Measurements from ENCODE around the gene KCND3. TPM values are rescaled to one million over a fixed set of nuclear protein-coding genes. Genes with fewer than 3 reads are reported as not detected.

The KCND3 gene
- total and polyA plus RNA-seq, 12 donors: 3.5 to 24.7 (median 15.2) TPM

DNA sequence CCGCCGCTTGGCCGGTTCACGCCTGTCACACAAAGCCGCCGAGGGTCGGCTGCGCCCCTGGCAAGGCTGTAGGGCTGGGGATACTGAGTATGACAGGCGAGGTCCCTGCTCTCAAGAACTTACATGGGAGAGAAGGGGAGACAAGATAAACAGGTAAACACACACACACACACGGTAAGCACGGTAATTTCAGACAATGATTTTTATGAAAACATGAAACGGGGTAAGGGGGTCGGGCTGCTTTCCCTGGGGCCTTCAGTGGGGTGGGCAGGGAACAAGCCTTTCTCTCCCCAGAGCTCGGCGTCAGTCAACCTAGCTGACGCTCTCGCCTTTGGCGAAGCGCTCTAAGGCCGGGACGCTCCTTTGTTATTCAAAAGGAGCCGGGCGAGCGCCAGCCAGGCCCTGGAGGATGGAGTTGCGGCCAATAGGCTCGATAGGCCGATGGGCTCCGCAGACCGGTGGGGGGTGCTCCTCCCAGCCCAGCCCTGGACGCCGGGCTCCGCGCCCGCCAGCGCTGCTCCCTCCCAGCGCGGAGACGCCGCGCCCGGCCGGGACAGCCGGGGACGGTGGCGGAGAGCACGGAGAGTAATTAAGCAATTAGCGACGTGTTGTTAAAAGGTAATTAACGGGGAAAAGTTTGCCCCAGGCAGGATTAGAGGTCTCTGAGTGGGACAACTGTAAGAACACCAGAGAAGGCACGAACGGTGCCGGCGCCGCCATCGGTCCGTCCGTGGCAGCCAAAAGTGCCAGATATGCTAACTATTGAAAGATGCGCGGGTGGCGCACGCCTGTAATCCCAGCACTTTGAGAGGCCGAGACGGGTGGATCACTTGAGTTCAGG, 249.3 kb downstream of the KCND3 start:
- WGBS, 2 donors: 2% methylated on average over 63 of the region's 63 CpGs
- peak overlapping the region; percentile 96 to 100 (median 98) for H3K27ac ChIP-seq
- no peaks in the 10 kb centered on the region for H3K9me3 ChIP-seq
- peaks cover 17 to 67% (median 60%) of the 10 kb centered on the region in 9 donors for H3K4me1 ChIP-seq
- H3K36me3 ChIP-seq: peaks cover 0 to 16% (median 0%) of the 10 kb centered on the region in 9 donors
- TF ChIP-seq, protein P1, sequence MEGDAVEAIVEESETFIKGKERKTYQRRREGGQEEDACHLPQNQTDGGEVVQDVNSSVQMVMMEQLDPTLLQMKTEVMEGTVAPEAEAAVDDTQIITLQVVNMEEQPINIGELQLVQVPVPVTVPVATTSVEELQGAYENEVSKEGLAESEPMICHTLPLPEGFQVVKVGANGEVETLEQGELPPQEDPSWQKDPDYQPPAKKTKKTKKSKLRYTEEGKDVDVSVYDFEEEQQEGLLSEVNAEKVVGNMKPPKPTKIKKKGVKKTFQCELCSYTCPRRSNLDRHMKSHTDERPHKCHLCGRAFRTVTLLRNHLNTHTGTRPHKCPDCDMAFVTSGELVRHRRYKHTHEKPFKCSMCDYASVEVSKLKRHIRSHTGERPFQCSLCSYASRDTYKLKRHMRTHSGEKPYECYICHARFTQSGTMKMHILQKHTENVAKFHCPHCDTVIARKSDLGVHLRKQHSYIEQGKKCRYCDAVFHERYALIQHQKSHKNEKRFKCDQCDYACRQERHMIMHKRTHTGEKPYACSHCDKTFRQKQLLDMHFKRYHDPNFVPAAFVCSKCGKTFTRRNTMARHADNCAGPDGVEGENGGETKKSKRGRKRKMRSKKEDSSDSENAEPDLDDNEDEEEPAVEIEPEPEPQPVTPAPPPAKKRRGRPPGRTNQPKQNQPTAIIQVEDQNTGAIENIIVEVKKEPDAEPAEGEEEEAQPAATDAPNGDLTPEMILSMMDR (IDR thresholded peaks at IDR 0.05): peak in 3 of 9 donors; percentile 5 to 18 (median 9)
- intact Hi-C loops (cut with DNase I): loop anchor here in 4 of 10 donors (1.0 to 10.0 kb wide), 4 partner anchors 15 to 965 kb away; partner anchors contain the start of genes DDX20 (in 1 of the 4) and RHOC (in 1 of the 4)
- H3K4me3 ChIP-seq: peak overlapping the region; percentile 66 to 80 (median 77)
- DNase-seq (peak; percentile 69 to 83), ATAC-seq (peak; percentile 35 to 66 (median 62))
- peaks cover 0 to 32% (median 0%) of the 10 kb centered on the region in 7 donors for H3K27me3 ChIP-seq

DNA sequence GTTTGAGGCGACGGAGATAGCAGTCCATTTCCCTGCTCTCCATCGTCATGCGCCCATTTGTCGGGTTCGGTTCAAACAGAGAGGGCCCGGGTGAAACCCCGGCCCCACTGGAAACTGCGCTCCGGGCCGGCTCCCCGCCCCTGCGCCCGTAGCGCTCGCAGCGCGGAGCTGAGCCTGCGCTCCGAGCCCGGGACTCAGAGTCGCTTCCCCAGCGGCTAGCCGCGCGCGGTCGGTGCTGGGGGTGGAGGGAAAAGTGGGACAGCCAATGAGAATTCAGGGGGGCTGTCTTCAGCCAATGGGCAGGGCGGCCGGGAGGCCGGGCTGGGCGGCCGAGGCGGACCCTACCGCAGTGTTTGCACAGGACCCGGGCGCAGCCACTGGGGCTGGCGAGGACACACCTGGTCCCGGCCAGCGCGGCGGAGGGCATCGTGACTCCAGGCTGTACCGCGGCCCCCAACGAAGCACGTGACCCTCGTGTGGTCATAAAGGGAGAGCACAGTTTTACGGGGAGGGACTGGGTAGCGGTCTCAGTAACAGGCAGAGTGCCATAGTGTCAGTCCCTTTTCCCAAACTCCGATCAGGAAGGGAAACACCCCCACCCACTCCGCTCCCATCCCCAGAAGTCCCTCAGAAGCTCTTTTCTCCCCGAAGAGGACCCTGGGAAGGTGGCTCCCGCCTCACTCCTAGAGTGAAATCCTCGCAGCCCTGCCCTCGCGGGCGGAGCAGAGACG, 250.1 kb downstream of the KCND3 start, which contains the start of gene INKA2:
Gene INKA2 (minus strand): TSS at position 202 of the 731 bp plus-strand sequence. CDS start 153 bp downstream, at position 49.
- peak within 1 kb of the TSS; percentile 96 to 100 (median 98) for H3K27ac ChIP-seq
- intact Hi-C loops (cut with DNase I): loop anchor here in 4 of 10 donors (1.0 to 10.0 kb wide), 4 partner anchors 16 to 965 kb away; partner anchors contain the start of genes DDX20 (in 1 of the 4) and RHOC (in 1 of the 4)
- ATAC-seq: peak; percentile 84 to 93 (median 89)
- peaks cover 0 to 32% (median 0%) of the 10 kb centered on the region in 7 donors for H3K27me3 ChIP-seq
- H3K9me3 ChIP-seq: no peaks in the 10 kb centered on the region
- DNase-seq: peak; percentile 94
- TF ChIP-seq, protein P1 (IDR thresholded peaks at IDR 0.05): peak in 1 of 9 donors; percentile 3
- peaks cover 0 to 21% (median 0%) of the 10 kb centered on the region in 9 donors for H3K36me3 ChIP-seq
- H3K4me3 ChIP-seq: peak within 1 kb of the TSS; percentile 66 to 80 (median 77)
- H3K4me1 ChIP-seq: peaks cover 18 to 72% (median 68%) of the 10 kb centered on the region in 9 donors
- WGBS, 2 donors: 0 to 1% methylated on average over 59 of the region's 59 CpGs

DNA sequence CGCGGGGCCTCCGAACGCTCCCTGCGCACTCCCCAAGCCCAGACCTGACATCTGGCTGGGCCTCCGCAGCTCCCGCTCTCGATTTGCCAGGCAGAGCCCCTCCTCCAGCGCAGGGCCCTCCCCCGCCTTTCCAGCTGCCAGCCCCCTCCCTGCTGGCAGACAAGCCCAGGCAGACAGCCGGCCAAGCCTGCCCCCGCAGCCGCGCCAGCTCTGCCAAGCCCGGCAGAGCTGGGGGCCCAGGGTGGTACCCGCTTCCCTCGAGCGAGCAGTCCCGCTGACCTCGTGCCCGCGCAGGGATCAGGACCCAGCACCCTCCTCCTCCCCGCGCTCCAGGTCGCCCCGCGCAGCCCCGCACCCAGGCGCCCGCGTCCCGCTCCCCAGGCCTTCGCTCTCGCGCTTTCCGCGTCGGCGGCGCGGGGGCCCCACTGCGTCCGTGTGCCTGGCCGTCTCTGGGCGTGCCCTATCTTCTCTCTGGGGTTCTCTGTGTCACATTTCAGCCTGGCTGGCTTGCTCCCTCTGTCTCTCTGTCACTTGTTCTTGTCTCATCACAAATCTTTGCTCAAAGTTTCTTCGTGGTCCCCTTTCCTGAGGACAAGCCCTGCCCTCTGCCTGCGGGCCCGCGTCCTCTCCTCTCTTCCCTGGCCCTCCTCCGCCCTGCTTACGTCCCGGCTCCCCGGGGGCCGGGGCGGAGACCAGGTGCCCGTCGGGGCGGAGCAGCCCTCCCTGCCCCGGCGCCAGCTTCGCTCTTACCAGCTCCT, 250.9 kb downstream of the KCND3 start:
- WGBS, 2 donors: 0% methylated on average over 61 of the region's 61 CpGs
- Histone ChIP-seq H3K27ac (peak overlapping the region; percentile 96 to 100 (median 98)), H3K4me1 (peaks cover 24 to 75% (median 68%) of the 10 kb centered on the region in 9 donors), H3K9me3 (no peaks in the 10 kb centered on the region), H3K27me3 (peaks cover 0 to 32% (median 0%) of the 10 kb centered on the region in 7 donors), H3K4me3 (peak overlapping the region; percentile 66 to 80 (median 77)), H3K36me3 (peaks cover 0 to 21% (median 0%) of the 10 kb centered on the region in 9 donors)
- intact Hi-C loops (cut with DNase I): loop anchor here in 4 of 10 donors (1.0 to 10.0 kb wide), 4 partner anchors 17 to 966 kb away; partner anchors contain the start of genes DDX20 (in 1 of the 4) and RHOC (in 1 of the 4)
- DNase-seq (peak; percentile 85), ATAC-seq (peak; percentile 54 to 79 (median 65))
- TF ChIP-seq, protein P1 (IDR thresholded peaks at IDR 0.05): peak in 3 of 9 donors; percentile 30 to 38 (median 33)

Data from heart right ventricle (tissue), 16 donors.